K562 (cell line): ENCODE measurements around the gene TRIM37. TPM values are rescaled to one million over a fixed set of nuclear protein-coding genes. Genes with fewer than 3 reads are reported as not detected.

ENCODE experiments used
- CREBBP ChIP-seq: IDR thresholded peaks from one replicate; pipeline ENCODE4 v1.6.1; 2012; ENCODE audit warnings: low read depth, mild to moderate bottlenecking, control low read depth, inconsistent platforms, low read length
- EHMT2 ChIP-seq: fragments of 450-650 bp; IDR thresholded peaks from 2 replicates; pipeline ENCODE4 v1.6.1; 2018; ENCODE audit warnings: antibody characterized with exemption
- EP300 ChIP-seq: IDR thresholded peaks from 2 replicates; pipeline ENCODE4 v1.6.1; 2012; ENCODE audit warnings: low read length, improper control_type of control experiment
- FOXA3 ChIP-seq, 2 experiments: fragments of 450-650 bp in 1 of 2; sonication (generic) in 1 of 2; formaldehyde crosslinking; IDR thresholded peaks in 1 of 2; conservative IDR thresholded peaks in 1 of 2; 2 replicates each; pipeline versions ENCODE4 v1.4.0 to v1.8.0; 2020 to 2022; ENCODE audit warnings: mild to moderate bottlenecking in 2 of 2, missing genetic modification reagents in 1 of 2
- GTF2B ChIP-seq: IDR thresholded peaks from 2 replicates; pipeline ENCODE4 v1.6.1; 2011; ENCODE audit not compliant: insufficient read length; ENCODE audit errors: extremely low read depth
- IRF2 ChIP-seq: sonication (generic); formaldehyde crosslinking; IDR thresholded peaks from 2 replicates; pipeline ENCODE4 v1.8.1; 2022; ENCODE audit warnings: mild to moderate bottlenecking, missing genetic modification reagents
- MCM2 ChIP-seq: fragments of 450-650 bp; IDR thresholded peaks from 2 replicates; pipeline ENCODE4 v1.6.1; 2017; ENCODE audit warnings: low read depth, mild to moderate bottlenecking
- MCM5 ChIP-seq: fragments of 450-650 bp; IDR thresholded peaks from 2 replicates; pipeline ENCODE4 v1.6.1; 2016; ENCODE audit warnings: low read depth
- MCM7 ChIP-seq, 2 experiments: fragments of 450-650 bp; IDR thresholded peaks; 2 replicates each; pipeline ENCODE4 v1.6.1; 2016 to 2018
- MLLT1 ChIP-seq, 2 experiments: fragments of 450-650 bp; IDR thresholded peaks; 2 replicates each; pipeline ENCODE4 v1.6.1; 2016
- MLX ChIP-seq, 2 experiments: fragments of 450-650 bp in 1 of 2; sonication (generic) in 1 of 2; formaldehyde crosslinking; conservative IDR thresholded peaks; 2 replicates each; pipeline versions ENCODE4 v1.4.0 to v1.8.1; 2020 to 2022; ENCODE audit warnings: mild to moderate bottlenecking in 1 of 2, missing genetic modification reagents in 1 of 2
- MTA2 ChIP-seq: fragments of 450-650 bp; IDR thresholded peaks from 2 replicates; pipeline ENCODE4 v1.6.1; 2016; ENCODE audit warnings: low read depth
- NR2C1 ChIP-seq, 2 experiments: fragments of 450-650 bp; IDR thresholded peaks; 2 replicates each; pipeline ENCODE4 v1.6.1; 2017; ENCODE audit warnings: mild to moderate bottlenecking in 2 of 2, antibody characterized with exemption in 1 of 2, inconsistent platforms in 1 of 2, missing compliant biosample characterization in 1 of 2, missing genetic modification characterization in 1 of 2
- PHTF2 ChIP-seq: fragments of 250-450 bp; sonication (Bioruptor Pico); IDR thresholded peaks from 2 replicates; pipeline ENCODE4 v1.5.0; 2021; ENCODE audit warnings: mild to moderate bottlenecking
- RBM22 ChIP-seq: fragments of 200-400 bp; formaldehyde crosslinking; IDR thresholded peaks from 2 replicates; pipeline ENCODE4 v1.6.1; 2018; ENCODE audit warnings: low read length, low read depth; ENCODE audit not compliant: poor library complexity, severe bottlenecking
- SIN3B ChIP-seq: fragments of 450-650 bp; IDR thresholded peaks from 2 replicates; pipeline ENCODE4 v1.6.1; 2017; ENCODE audit warnings: low read depth, mild to moderate bottlenecking, moderate library complexity
- SUPT5H ChIP-seq: fragments of 450-650 bp; IDR thresholded peaks from 2 replicates; pipeline ENCODE4 v1.6.1; 2016
- TCF3 ChIP-seq: sonication (generic); formaldehyde crosslinking; IDR thresholded peaks from 2 replicates; pipeline ENCODE4 v1.4.0; 2020; ENCODE audit warnings: mild to moderate bottlenecking, missing genetic modification reagents
- ZBTB34 ChIP-seq: fragments of 250-450 bp; sonication (Bioruptor Pico); IDR thresholded peaks from 2 replicates; pipeline ENCODE4 v1.8.0; 2021; ENCODE audit warnings: mild to moderate bottlenecking, moderate library complexity
- ZNF212 ChIP-seq: fragments of 450-650 bp; formaldehyde crosslinking; IDR thresholded peaks from 2 replicates; pipeline ENCODE4 v1.4.0; 2020; ENCODE audit warnings: mild to moderate bottlenecking
- ZNF3 ChIP-seq: fragments of 250-450 bp; sonication (Bioruptor Pico); IDR thresholded peaks from 2 replicates; pipeline ENCODE4 v1.5.0; 2021; ENCODE audit warnings: mild to moderate bottlenecking, moderate library complexity
- ZNF583 ChIP-seq: fragments of 250-450 bp; sonication (Bioruptor Pico); IDR thresholded peaks from 2 replicates; pipeline ENCODE4 v1.4.0; 2020
- ZNF780A ChIP-seq: fragments of 250-450 bp; sonication (Bioruptor Pico); IDR thresholded peaks from 2 replicates; pipeline ENCODE4 v1.5.0; 2021; ENCODE audit warnings: mild to moderate bottlenecking
- polyA plus RNA-seq, 8 experiments: library from polyadenylated mRNA; depleted of rRNA in 4 of 8; stranded (reverse) in 5 of 8; unstranded in 3 of 8; fragments of >200 nt; fragmentation: Nextera tagmentation in 2 of 8; fragmentation: Illumina TruSeq in 1 of 8; extraction: Ambion mirVana in 2 of 8; extraction: Trizol in 1 of 8; gene quantifications; 2 replicates each; pipeline versions ENCODE4 v1.2.1 to v1.2.3, GENCODE V29; 2011 to 2014; ENCODE audit warnings: inconsistent platforms in 1 of 8, missing spikeins in 1 of 8
- total RNA-seq, 7 experiments: library from RNA; depleted of rRNA in 6 of 7; stranded (reverse); fragments of >200 nt in 6 of 7; fragmentation: Illumina TruSeq in 2 of 7; extraction: Trizol in 2 of 7; gene quantifications; 2 replicates each; pipeline versions ENCODE4 v1.2.1 to v1.2.3, GENCODE V29; 2011 to 2021; ENCODE audit warnings: low replicate concordance in 1 of 7

Gene TRIM37
- total and polyA plus RNA-seq, 9 of the 15 experiments (the other 6 are each of a cell fraction or from before 2014, with no cell fraction given): 4.5 to 31.4 (median 23.8) TPM

GRCh38 chr17:59155439-59156177 lies 48.9 kb upstream of the TRIM37 start, which contains the start of gene PRR11 (continued):
- TF ChIP-seq ZNF780A (CRISPR knock-in tag) (no peak), RBM22 (no peak), IRF2 (CRISPR knock-in tag) (no peak), ZNF212 (CRISPR knock-in tag) (no peak), MLLT1 (IDR thresholded peaks at IDR 0.05) (peak; percentile 9 to 91; a peak in 3 of 4 replicates), MTA2 (no peak), MCM5 (no peak), MCM7 (IDR thresholded peaks at IDR 0.05) (no peak), NR2C1 (IDR thresholded peaks at IDR 0.05) (no peak), NR2C1 (tag; IDR thresholded peaks at IDR 0.05) (no peak), ZBTB34 (CRISPR knock-in tag) (no peak), SUPT5H (peak; percentile 79), EHMT2 (no peak), ZNF3 (no peak), EP300 (no peak), PHTF2 (CRISPR knock-in tag) (no peak), ZNF583 (no peak), CREBBP (no peak), MLX (CRISPR knock-in tag; conservative IDR thresholded peaks at IDR 0.05) (no peak), SIN3B (no peak), TCF3 (CRISPR knock-in tag) (peak; percentile 12; the same call in 1 of the 2 replicates), FOXA3 (CRISPR knock-in tag; conservative IDR thresholded peaks at IDR 0.05 in 1 of 2, IDR thresholded peaks at IDR 0.05 in 1 of 2) (no peak), GTF2B (no peak), MCM2 (no peak)
